NCI-H2029 treated with DMSO at 0.1 percent for 48 hours (cell line): ENCODE results near the gene KLHDC8B.

Experiments used
- DNase-seq: peaks from one replicate; lab custom pipeline; 2025; lab: John Stamatoyannopoulos, UW

Gene KLHDC8B

GRCh38 chr3:49158792-49159191 is 12.6 kb upstream of the KLHDC8B start:
- no peak for DNase-seq

- DNase-seq, result no peak
Measured at GRCh38 chr3:49161197-49161596, 10.2 kb upstream of the KLHDC8B start.

- no peak for DNase-seq
Measured at GRCh38 chr3:49161808-49162530, 9.4 kb upstream of the KLHDC8B start.

GRCh38 chr3:49162751-49163419 is 8.5 kb upstream of the KLHDC8B start:
- DNase-seq, result no peak

- DNase-seq, result no peak
Measured at GRCh38 chr3:49163609-49164008, 7.8 kb upstream of the KLHDC8B start.

- DNase-seq, result no peak
Measured at GRCh38 chr3:49164983-49165720, 6.2 kb upstream of the KLHDC8B start.

- DNase-seq, result peak; percentile 12
Measured at GRCh38 chr3:49165771-49166751, 5.3 kb upstream of the KLHDC8B start, which contains the start of gene CCDC71. Gene CCDC71 (minus strand): TSS chr3:49166331. CDS start chr3:49164208, 2,123 bp downstream.

GRCh38 chr3:49166752-49167556 is 4.4 kb upstream of the KLHDC8B start:
- no peak for DNase-seq

GRCh38 chr3:49170744-49171118 is 667 bp upstream of the KLHDC8B start:
- no peak for DNase-seq

GRCh38 chr3:49171775-49172500 is 540 bp downstream of the KLHDC8B start:
- no peak for DNase-seq

- no peak for DNase-seq
Measured at GRCh38 chr3:49172551-49173041, 1.2 kb downstream of the KLHDC8B start.

GRCh38 chr3:49173116-49173791 is 1.9 kb downstream of the KLHDC8B start:
- peak; percentile 28 for DNase-seq

- no peak for DNase-seq
Measured at GRCh38 chr3:49173792-49174170, 2.4 kb downstream of the KLHDC8B start.

GRCh38 chr3:49174397-49174985 is 3.1 kb downstream of the KLHDC8B start:
- no peak for DNase-seq

- DNase-seq, result no peak
Measured at GRCh38 chr3:49175530-49175929, 4.1 kb downstream of the KLHDC8B start.

GRCh38 chr3:49177073-49177472 is 5.7 kb downstream of the KLHDC8B start:
- DNase-seq, result no peak

GRCh38 chr3:49180116-49180515 is 8.7 kb downstream of the KLHDC8B start:
- no peak for DNase-seq

GRCh38 chr3:49181351-49181750 is 10.0 kb downstream of the KLHDC8B start:
- no peak for DNase-seq

- no peak for DNase-seq
Measured at GRCh38 chr3:49182682-49183081, 11.3 kb downstream of the KLHDC8B start.
